H1 (cell line): ENCODE results near the gene ZNF397. TPM values are rescaled to one million over a fixed set of nuclear protein-coding genes. Genes with fewer than 3 reads are reported as not detected.

ENCODE experiments used
- FOSL1 ChIP-seq: IDR thresholded peaks from 2 replicates; pipeline ENCODE4 v1.6.1; 2011; ENCODE audit warnings: mild to moderate bottlenecking, low read depth, low read length, moderate library complexity; ENCODE audit not compliant: insufficient read depth
- KDM4A ChIP-seq: IDR thresholded peaks from one replicate; pipeline ENCODE4 v1.7.1; 2012; ENCODE audit warnings: low read depth, mild to moderate bottlenecking, moderate library complexity, low read length, inconsistent platforms; ENCODE audit not compliant: severe bottlenecking
- NANOG ChIP-seq: IDR thresholded peaks from 2 replicates; pipeline ENCODE4 v1.6.1; 2011; ENCODE audit warnings: low read length, low read depth, mild to moderate bottlenecking, inconsistent platforms; ENCODE audit not compliant: insufficient read depth, poor library complexity, severe bottlenecking
- polyA plus RNA-seq, 7 experiments: library from polyadenylated mRNA; depleted of rRNA in 3 of 7; stranded (reverse) in 5 of 7; unstranded in 2 of 7; fragments of >200 nt in 5 of 7; fragments of 200-250 nt in 2 of 7; gene quantifications; 1 replicate in 5 of 7; 2 replicates in 1 of 7; 4 replicates in 1 of 7; pipeline versions ENCODE4 v1.2.1 to v1.2.3, GENCODE V29; 2011 to 2013; ENCODE audit warnings: missing spikeins in 2 of 7, mixed read lengths in 2 of 7
- total RNA-seq: library from RNA; stranded (reverse); fragmentation: NEBNext Ultra II Directional; extraction: Animal tissue kit (Norgen Biotek cat#: 25700); gene quantifications from 2 replicates; pipeline ENCODE4 v1.2.1, GENCODE V29; 2021
- TF ChIP-seq, protein P1 (sequence below): IDR thresholded peaks from 2 replicates; pipeline ENCODE4 v1.6.1; 2011; ENCODE audit warnings: low read depth, mild to moderate bottlenecking, low read length; ENCODE audit not compliant: insufficient read depth

ZNF397 gene
- total and polyA plus RNA-seq, 2 of the 8 experiments (the other 6 are each of a cell fraction or from before 2014, with no cell fraction given) = 9.8 to 39.5 TPM

DNA sequence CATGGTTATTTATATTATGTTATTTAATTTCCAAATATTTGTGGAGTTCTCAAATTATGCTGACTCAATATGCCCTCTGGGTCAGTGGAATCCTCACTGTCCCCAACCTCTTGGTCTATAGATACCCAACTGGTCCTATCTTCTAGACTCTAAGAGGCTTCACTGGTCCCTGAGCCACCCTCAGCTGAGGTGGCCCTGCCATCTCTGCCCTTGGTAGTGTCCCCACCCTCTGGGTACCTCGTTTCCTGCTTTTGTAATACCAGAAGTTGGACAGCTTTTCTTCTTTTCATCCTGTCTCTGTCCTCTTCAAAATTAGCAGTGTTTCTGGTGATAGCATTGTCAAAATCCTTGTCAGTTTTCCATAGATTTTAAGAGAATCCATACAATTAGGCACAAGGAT, 37.3 kb downstream of the ZNF397 start (continued):
- TF ChIP-seq, protein P1, sequence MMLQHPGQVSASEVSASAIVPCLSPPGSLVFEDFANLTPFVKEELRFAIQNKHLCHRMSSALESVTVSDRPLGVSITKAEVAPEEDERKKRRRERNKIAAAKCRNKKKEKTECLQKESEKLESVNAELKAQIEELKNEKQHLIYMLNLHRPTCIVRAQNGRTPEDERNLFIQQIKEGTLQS = no peak
- TF ChIP-seq KDM4A (no peak), NANOG (no peak), FOSL1 (no peak)
- TF ChIP-seq, all 59 proteins: peak for 0
